Measurements from ENCODE around the gene RANGAP1.
"Not testable (repeated sequence)": the region's sequence is repeated elsewhere in the genome, so short reads cannot be mapped to it uniquely, and the experiment has no call there.

RANGAP1 gene

GRCh38 chr22:41260871-41261270, 25.1 kb downstream of the RANGAP1 start:
- DNase-seq (ENCODE audit: low spot score) = no peak

- not testable (repeated sequence) for DNase-seq (ENCODE audit: low spot score)
Measured at GRCh38 chr22:41259756-41260155, 26.2 kb downstream of the RANGAP1 start.

GRCh38 chr22:41257696-41258095, 28.3 kb downstream of the RANGAP1 start:
- DNase-seq (ENCODE audit: low spot score) = no peak

GRCh38 chr22:41256254-41257253, 29.4 kb downstream of the RANGAP1 start:
- DNase-seq (ENCODE audit: low spot score) = no peak

- no peak for DNase-seq (ENCODE audit: low spot score)
Measured at GRCh38 chr22:41254230-41254629, 31.8 kb downstream of the RANGAP1 start.

- no peak for DNase-seq (ENCODE audit: low spot score)
Measured at GRCh38 chr22:41252365-41252764, 33.6 kb downstream of the RANGAP1 start.

GRCh38 chr22:41250127-41250526, 35.9 kb downstream of the RANGAP1 start:
- no peak for DNase-seq (ENCODE audit: low spot score)

- DNase-seq (ENCODE audit: low spot score) = no peak
Measured at GRCh38 chr22:41249442-41249841, 36.5 kb downstream of the RANGAP1 start.

- DNase-seq (ENCODE audit: low spot score) = no peak
Measured at GRCh38 chr22:41248758-41249157, 37.2 kb downstream of the RANGAP1 start.

- no peak for DNase-seq (ENCODE audit: low spot score)
Measured at GRCh38 chr22:41248314-41248713, 37.7 kb downstream of the RANGAP1 start.

- no peak for DNase-seq (ENCODE audit: low spot score)
Measured at GRCh38 chr22:41247703-41248102, 38.3 kb downstream of the RANGAP1 start.

- no peak for DNase-seq (ENCODE audit: low spot score)
Measured at GRCh38 chr22:41245917-41246499, 40.0 kb downstream of the RANGAP1 start.

GRCh38 chr22:41243361-41243760, 42.6 kb downstream of the RANGAP1 start:
- no peak for DNase-seq (ENCODE audit: low spot score)

GRCh38 chr22:41242396-41243117, 43.4 kb downstream of the RANGAP1 start:
- DNase-seq (ENCODE audit: low spot score) = no peak

- DNase-seq (ENCODE audit: low spot score) = no peak
Measured at GRCh38 chr22:41241133-41241676, 44.8 kb downstream of the RANGAP1 start.

GRCh38 chr22:41240377-41241132, 45.4 kb downstream of the RANGAP1 start, which contains the start of gene CHADL:
Gene CHADL, minus strand, starts transcription at chr22:41240931. Its CDS starts 50 bp downstream, at chr22:41240881.
- DNase-seq (ENCODE audit: low spot score) = no peak

GRCh38 chr22:41239443-41240128, 46.4 kb downstream of the RANGAP1 start:
- no peak for DNase-seq (ENCODE audit: low spot score)

- DNase-seq (ENCODE audit: low spot score) = no peak
Measured at GRCh38 chr22:41238570-41239442, 47.2 kb downstream of the RANGAP1 start.

GRCh38 chr22:41237707-41238569, 48.0 kb downstream of the RANGAP1 start:
- peak; percentile 64 for DNase-seq (ENCODE audit: low spot score)
